T-helper 9 cell (primary cell): ENCODE data around the gene TRPC4.

Experiments used
- DNase-seq: peaks from one replicate; pipeline ENCODE4 v3.0.0-alpha.2; 2020
- total RNA-seq, 2 donors: gene quantifications; one replicate each; lab custom pipeline; 2026; lab: John Stamatoyannopoulos, UW

TRPC4 gene
- total RNA-seq, result 0 to 0.07 reads per million in 2 donors

DNA sequence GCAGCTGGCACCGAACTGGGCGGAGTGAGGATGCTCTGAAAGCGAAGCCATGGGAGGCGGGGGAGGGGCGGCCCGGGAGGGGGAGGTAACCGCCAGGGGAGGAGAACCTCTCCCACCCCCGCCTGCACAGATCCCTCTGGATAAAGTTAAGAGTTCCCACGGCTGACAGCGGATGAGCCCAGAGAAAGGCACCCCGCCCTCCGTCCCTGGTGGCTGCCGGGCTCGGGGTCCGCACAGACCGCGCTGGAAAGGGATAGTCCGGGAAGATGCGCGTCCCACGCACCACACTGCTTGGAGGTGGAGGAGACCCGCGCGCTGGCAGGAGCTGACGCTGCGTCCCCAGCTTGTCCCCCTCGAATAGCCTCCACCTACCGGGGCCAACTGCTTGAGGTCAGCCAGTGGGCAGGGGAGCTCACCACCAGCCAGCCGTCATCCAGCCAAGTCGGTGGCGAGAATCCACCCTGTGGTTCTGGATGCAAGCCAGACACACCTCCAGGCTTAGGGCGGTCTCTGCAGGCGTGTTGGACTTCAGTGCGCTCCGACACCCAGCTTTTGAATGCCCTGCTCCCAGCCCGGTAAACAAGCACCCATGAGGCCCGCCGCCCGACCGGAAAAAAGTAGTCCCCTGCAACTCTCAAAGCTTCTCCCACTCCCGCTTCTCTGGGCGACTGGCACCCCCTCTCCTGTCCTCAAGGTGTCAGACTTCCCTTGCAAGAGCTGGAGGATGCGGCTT lies at the start of gene TRPC4:
Gene TRPC4 (minus strand): TSS at position 17 of the 733 bp plus-strand sequence. CDS start 86,439 bp downstream, outside the sequence.
- no peak for DNase-seq

DNA sequence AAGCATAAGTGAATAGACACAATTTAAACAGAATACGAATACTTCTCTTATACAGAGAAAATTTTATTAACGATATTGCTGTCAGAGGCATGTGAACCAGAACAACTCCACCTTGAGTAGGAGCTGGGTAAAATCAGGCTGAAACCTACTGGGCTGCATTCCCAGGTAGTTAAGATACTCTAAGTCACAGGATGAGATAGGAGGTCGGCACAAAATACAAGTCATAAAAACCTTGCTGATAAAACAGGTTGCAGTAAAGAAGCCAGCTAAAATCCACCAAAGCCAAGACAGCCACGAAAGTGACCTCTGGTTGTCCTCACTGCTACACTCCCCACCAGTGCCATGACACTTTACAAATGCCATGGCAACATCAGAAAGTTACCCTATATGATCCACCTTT lies 49.2 kb upstream of the TRPC4 start:
- DNase-seq, result no peak

DNA sequence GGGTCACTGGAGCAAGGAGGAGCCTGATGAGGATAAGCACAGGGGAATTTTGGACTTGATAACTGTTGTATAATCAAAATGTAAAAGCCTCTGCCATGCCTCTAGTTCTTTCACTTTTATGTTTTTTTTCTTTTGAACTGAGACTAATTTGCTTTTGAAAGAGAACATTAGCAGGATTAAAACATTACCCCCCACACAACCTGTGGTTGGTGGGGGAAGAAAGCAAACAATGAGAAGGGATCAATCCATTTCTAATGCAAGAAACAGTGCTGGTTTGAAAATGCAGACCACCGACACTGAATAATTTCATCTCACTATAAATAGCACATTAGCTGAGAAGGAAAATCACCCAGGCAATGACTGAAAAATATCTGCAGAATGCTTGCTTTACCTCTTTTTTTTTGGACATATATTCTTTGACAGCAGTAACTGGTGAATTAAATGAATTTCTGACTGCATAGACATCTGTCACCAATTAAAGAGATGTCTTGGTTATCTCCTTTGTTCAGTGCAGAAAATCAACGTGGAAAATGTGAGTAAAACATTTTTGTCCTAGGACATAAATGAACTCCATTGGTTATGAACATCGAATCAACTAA lies 48.6 kb upstream of the TRPC4 start:
- DNase-seq, result no peak

DNA sequence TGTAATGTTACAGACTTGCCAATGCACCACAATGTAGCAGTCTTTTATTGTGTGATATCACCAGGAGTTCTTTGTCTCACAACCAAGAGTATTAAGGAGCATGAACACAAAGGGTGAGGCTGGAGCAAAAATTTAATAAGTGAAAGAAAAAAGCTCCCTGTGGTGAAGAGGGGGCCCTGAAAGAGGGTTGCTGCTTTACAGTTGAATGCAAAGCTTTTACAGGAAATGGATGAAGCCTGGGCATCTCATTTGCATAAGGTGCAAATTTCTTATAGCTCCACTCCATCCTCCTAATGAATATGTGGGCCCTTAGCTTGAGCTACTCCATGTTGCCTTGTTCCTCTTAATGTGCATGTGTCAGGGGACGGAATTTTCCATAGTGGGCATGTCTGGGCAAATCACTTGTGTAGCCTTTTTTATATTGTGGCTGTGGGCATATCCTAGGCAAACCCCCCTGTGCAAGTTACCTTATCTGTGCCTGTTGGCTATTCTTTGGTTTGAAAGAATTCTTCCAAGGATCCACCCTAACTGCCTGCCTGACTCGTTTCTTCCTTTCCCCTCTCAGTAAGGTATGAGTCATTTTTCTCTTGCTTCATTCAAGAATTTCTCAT lies 45.3 kb upstream of the TRPC4 start:
- no peak for DNase-seq

DNA sequence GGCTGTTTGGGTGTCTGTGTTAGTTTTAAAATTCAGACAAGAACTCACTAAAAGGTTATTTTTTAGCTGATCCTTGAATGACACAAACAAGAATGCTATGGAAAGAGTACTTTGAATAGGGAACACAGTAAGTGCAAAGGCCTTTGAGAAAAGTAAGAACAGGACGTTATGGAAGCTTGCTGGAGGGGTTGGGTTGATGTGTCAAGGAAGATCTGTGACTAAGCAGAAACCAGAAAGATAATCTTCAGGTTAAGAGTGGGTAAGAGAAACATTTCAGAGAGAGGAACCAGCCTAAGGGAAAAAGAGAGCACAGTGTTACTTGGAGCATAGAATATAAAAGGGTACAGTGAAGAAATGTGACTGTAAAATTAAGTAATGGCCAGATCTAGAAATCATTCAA lies 41.2 kb upstream of the TRPC4 start:
- no peak for DNase-seq

DNA sequence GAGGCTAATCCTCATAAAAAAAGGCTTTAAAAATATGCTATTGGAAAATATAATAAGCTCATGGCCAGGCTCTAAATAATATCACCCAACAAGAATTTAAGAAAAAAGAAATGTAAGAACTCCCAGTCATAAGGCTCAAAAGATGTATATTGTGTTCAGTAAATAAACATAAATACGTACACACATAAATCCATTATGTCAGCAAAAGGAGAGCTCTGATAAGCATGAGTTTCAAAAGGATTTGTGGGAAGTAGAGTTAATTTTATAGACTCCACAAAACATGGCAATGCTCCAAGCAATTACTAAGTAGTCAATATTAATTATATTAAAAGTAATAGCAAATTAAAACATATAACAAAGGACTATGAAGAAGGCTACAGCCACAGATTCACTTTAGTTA lies 37.3 kb upstream of the TRPC4 start:
- DNase-seq, result no peak

DNA sequence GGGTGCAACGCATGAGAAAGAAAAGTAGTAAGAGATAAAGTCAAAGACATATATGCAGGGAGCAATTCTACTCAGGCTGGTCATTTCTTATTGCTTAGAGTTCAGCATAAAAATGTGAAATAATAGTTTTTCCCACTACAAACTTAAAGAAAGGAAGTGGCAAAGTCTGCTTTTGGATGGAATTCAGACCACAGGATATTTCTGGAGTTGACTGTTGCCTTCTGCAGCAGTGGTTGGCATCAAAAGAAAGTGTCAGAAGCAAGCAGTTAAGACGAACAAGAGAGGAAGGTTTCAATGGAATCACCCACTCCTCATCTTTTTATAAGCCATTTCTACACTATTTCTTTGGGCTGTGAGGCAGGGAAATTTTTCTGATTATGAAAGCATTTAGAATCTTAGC lies 36.2 kb upstream of the TRPC4 start:
- DNase-seq, result no peak

DNA sequence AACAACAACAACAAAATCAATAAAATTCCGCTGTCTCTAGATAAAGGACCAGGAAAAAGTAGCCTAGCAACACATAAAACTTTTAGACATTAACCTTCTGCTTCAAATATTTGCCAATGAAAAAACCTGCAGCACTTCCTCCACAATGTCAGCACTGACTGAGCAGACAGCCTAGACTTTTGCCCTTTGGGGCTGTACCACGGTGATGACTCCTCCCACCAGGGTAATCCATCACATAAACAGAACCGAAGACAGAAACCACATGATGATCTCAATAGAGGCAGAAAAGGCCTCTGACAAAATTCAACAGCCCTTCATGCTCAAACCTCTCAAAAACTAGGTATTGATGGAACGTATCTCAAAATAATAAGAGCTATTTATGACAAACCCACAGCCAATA lies 30.2 kb upstream of the TRPC4 start:
- DNase-seq, result no peak

DNA sequence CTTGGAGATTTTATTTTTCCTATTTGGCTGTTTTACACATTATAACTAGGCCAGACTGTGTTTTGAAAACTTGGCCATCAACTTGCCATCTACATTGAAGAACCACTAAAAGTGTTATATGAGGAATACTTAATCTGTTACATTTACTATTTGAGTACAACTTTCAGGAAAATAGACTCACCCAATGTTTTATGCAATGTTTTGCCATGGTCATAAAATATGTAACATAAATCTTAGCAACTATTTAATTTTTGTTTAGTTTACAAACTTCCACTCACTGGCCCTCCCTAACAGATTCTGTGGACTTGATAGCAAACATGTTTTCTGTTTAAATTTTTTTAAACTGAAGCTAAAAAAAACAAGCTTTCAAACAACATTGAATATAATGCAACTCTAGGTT lies 23.7 kb upstream of the TRPC4 start:
- DNase-seq, result no peak

DNA sequence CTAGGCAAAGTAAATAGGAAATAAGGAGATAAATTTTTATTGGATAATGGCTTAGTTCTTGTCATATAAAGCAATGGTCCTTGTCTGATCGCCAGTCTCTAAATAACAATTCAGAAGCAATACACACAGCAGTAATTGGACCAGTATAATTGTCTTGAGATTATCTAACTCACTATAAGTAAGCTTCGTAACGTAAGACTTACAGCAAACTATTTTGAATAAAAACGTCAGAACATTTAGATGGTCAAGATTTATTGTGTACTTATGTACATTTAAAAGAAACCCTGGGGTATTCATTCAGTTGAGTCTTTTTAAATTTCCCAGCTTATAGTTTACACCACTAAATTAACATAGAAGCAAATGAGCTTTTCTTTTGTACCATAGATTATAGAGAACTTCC lies 20.2 kb upstream of the TRPC4 start:
- no peak for DNase-seq

DNA sequence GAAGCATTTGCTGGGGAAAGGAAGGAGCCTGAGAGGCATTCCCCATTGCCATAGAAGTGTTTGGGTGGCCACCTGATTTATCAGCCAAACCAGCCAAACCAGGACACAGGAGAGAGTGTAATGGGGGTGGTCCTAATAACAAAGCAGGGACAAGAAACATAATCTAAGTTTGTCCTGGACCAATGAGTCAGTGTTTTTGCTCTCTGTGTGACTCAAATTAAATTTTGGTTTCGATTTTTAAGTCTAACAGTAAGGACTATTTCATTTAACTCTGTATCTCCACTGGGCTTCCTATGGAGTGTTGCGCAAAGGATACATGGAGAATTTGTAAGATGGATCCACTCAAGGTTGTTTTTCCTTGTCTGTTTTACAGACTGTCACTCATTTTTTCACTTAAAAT lies 19.5 kb upstream of the TRPC4 start:
- DNase-seq, result no peak

DNA sequence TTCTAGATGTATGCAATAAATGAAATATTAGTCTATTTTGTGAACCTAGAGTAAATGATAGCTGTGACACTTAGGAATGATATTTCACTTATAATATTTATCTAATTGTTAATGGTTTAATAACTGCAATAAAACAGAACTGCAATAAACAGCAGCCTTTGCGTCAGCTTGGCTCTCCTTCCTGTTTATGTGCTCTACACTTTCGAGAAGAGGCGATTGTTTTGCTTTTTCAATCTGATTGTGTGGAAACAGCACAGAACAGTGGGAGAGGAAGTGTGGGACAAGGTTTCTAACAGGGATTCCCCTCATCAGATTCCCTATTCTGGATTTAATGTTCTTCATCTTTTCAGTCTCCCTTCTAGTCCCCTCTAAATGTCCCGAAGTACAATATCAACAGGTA lies 17.3 kb upstream of the TRPC4 start:
- no peak for DNase-seq

DNA sequence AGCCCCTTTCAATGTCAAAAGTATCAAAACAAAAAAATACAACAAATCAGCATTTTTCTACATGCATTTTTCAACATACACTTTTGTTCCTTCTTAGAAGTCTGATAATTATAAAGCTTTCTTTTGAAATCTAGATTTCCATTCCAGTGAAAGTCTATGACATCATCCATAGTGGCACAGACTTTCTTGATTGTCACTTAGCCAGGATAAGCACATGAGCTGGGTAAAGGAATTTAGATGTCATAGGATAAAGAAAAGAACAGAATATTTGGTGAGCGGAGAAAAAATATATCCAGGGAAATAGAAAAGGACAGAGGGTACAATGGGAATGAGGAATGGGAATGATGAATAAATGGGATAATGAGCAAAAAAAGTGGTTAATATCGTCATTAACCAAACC lies 15.1 kb upstream of the TRPC4 start:
- DNase-seq, result no peak

DNA sequence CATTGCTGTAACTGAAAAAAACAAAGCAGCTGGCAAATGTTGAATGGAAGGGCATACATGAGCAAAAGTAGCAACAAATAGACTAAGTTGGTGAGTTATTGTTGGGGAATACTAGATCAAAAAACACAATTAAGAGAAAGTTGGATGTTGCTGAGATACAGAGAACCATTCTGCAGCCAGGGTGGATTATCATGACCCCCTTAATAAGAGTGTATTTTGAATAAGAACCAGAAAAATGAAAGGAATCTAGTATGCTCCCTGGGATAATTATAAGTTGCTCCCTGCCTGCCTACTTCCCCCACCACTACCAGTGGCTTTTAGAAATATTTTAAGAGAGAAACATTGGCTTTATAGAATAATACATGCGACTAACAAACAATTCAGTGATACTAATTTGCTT lies 14.5 kb upstream of the TRPC4 start:
- DNase-seq, result no peak

DNA sequence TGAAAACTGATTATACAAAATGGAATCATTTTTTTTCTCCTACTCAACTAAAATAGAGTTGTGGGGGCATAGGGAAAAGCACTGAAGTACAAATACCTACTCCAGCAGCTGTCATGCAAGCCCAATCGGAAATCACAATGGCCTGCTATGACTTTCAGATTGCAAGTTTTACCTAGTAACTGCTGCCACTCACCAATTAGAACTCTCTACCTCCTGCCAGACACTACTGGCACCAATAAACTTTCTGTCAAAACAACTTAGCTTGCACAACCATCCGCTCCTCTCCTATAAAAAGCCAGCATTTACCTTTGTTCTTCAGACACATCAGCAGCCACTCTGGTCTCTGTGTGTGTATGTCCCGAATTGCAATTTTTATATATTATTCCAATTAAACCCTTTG lies 9.3 kb upstream of the TRPC4 start:
- no peak for DNase-seq

DNA sequence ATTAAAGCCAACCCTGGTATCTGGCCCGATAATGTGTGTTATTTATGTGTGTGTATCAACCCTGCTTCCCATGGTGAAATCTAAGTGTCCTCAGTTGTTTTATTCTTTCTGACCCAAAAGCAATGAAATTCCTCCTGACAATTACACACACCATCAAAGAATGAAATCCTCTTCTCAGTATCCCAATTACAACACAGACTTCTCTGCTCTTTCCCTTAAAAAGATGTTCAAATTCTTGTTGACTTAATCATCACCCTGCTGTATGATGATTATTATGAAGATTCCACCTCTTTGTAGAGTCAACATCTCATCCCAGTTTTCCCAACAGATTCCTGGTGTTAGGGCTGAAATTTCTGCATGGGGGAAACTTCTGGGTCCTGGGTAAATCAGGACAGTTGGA lies 8.9 kb upstream of the TRPC4 start:
- no peak for DNase-seq

DNA sequence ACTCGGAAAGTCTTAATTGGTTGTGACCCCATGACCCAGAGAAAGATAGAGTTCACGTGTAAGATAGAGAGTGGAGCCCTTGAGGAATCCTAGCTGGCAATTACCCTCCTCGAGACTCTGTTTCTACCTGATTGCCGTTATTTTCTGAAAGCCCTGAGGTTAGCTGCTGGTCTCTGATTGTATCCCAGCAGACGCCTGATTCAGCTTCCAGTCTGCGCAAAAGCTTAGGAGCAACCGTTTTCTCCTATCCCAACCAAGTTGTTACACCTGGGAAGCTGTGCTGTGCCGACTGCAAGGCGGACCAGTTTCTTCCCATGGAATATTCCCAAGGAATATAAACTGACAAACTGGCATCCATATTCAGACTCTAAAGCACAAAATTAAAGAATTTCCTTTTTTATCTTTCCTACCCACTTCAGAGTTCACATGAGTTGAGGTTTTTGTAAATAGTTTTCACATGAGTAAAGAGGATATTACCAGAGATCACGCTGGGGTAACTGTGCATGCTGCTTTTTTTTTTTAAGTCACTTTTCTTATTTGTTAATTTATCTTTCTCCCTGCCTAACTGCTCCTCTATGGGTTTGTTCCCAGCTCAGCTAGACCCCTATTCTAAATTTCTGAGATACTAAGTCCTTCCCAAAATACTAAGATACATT lies 1.5 kb upstream of the TRPC4 start:
- DNase-seq, result no peak

DNA sequence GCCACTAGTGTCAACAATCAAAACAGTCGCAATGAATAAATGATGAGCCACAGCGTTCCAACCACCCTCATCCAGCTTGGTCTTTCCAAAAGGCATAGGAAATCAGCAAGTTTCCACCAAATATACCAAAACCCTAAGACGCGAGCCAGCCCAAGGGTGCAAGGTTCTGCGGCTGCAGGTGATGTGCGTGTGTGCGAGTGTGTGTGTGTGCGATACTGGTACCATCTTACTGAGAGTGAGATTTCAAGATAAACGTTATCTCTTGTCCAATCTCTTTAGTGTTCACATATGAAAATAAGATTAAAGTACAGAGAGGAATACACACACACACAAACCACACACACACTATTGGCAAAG lies 895 bp upstream of the TRPC4 start:
- no peak for DNase-seq

DNA sequence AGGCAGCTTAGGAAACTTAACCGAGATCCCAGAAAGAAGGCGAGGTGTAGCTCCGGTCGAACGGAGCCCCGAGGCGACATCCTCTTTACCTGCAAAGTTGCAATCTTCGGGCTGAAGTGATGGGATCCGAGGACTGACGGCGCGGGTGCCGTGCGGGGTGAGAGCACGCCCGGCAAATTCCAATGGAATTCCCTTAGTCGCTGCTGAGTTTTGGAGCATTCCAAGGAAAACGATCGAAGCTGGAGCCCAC lies 141 bp downstream of the TRPC4 start:
- no peak for DNase-seq

DNA sequence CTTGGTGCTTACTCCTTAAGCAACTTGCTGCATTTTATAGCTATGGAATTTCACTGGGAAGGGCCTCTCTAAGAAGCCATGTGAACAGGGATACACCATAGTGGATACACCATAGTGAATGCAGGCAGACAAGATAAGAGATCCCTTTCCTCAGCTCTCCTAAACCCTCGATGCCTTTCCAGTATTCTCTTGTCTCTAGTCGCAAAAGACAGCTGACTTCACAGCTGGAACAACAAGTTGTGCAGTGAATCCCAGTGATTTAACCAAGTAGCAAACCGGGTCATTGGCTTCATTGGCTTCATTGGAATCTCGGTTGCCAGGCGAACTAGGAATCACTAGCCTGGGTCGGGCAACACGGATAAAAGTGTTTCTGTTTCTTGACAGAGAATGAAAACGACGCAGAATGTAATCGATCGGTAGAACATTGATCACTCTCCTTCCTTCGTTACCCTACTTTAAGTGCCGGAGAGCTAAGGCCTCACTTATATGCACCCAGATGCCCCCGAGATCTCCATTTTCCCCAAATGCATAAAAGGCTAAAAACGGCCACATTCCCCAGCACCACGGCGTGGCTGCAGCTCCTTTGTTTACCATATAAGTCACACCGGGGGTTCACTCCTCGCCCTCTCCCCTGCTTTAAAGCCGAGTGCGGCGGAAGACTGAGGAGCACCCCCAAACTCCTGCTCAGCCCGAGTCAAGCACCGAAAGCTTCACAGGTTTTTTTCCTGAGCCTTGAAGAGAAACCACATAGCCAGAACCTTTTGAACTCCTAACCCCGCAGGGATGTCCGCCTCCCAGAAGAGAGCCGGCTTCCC lies 674 bp downstream of the TRPC4 start:
- DNase-seq, result no peak

DNA sequence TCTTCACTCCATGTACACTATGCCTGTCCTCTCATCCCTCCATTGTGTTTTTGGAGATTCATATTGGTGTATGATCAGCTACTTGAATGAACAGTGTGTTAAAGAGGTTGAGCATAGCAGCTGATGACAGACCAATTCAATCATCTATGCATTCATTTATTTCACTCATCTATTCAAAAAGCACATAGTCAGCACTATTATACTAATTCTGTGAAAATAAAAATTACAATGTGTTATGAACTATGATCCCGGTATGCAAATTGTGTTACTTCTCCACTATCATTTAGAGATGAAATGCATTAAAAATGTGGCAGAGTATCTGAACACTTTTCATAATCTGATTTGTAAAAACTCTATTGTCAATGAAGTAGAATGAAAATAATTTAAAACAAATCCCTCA lies 5.9 kb downstream of the TRPC4 start:
- no peak for DNase-seq

DNA sequence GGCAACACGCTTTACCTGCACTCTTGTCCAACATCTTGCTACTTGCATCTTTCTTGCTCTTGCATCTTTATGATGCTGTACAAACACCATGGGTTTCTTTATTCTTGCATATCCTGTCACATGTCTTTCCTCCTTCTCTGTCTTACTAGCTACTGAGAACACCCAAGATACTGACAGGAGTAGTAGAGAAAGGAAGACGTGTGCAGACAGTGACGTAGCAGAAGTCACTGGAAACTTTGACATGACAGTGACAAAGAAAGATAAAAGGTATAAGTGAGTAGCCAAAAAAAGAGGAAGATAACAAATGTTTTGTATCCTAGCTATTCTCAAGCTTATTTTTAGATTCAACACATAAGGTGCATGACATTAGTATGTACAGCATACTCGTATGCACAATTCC lies 34.2 kb downstream of the TRPC4 start:
- no peak for DNase-seq

DNA sequence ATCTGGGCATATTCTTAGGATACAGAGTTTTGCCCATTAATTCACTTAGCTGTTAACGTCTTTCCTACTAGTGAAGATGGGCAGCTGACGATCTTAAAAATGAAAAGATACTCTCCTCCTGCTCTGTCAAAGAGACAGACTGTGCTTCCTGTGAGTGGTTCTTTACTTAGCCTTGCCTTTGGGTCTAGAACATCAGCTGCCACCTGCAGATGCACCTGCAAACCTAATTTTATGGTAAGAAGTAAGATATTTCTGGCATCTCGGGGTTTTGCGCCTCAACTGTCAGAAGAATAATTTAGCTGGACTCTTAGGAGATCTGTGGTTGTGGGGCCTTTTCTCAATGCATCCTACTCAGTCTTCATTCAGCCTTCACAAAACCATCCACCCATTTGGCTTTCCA lies 36.2 kb downstream of the TRPC4 start:
- no peak for DNase-seq

DNA sequence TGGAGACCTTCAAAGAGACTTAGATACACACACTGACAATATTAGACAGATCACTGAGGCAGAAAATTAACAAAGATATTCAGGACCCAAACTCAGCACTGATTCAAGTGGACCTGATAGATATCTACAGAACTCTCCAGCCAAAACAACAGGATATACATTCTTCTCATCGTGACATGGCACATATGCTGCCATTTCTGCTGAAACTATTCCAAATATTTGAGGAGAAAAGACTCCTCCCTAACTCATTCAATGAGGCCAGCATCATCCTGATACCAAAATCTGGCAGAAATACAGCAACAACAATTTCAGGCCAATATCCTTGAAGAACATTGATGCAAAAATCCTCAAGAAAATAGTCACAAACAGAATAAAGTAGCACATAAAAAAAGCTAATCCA lies 53.3 kb downstream of the TRPC4 start:
- DNase-seq, result no peak
